IPS-20b (cell line): Measurements from ENCODE around the gene PROM1.

Source experiments
- H3K27ac ChIP-seq: one replicate; pipeline ENCODE4 v1.5.1; 2013; ENCODE audit warnings: low read length
- H3K27me3 ChIP-seq: 2 replicates; pipeline ENCODE4 v1.6.1; 2013; ENCODE audit warnings: mild to moderate bottlenecking, low read length, inconsistent platforms; ENCODE audit not compliant: insufficient read depth
- H3K36me3 ChIP-seq: 2 replicates; pipeline ENCODE4 v1.6.1; 2013; ENCODE audit warnings: low read depth, mild to moderate bottlenecking, inconsistent platforms, low read length, moderate library complexity; ENCODE audit not compliant: insufficient read depth
- H3K4me1 ChIP-seq: 2 replicates; pipeline ENCODE4 v1.6.1; 2013; ENCODE audit warnings: mild to moderate bottlenecking, control low read depth, inconsistent platforms, low read length, moderate library complexity; ENCODE audit not compliant: insufficient read depth
- H3K4me3 ChIP-seq: 2 replicates; pipeline ENCODE4 v1.5.1; 2013; ENCODE audit warnings: mild to moderate bottlenecking, low read length, inconsistent platforms
- H3K9ac ChIP-seq: 2 replicates; pipeline ENCODE4 v1.6.1; 2013; ENCODE audit warnings: low read depth, mild to moderate bottlenecking, inconsistent platforms, low read length, moderate library complexity
- H3K9me3 ChIP-seq: 2 replicates; pipeline ENCODE4 v1.6.1; 2013; ENCODE audit warnings: mild to moderate bottlenecking, low read depth, low read length, inconsistent platforms; ENCODE audit not compliant: insufficient read depth

Gene PROM1

DNA sequence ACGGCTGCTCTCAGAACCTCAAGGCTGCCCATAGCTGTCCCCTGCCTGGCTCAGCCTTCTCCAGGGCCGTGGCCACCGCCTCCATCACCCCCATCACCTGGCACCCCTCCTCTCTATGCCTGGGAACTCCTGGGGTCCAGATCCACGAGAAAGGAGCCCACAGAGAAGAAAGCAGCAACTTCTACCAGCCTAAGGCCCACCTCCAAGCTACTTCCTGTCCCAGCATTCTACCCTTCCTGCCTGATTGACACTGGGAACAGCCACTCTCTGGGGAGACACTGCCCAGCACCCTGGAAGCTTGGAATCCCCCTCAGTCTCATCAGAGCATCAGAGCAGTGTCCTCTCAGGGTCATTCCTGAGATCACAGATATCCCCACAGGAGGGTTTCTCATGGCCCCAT lies 36.9 kb upstream of the PROM1 start:
- Histone ChIP-seq H3K36me3 (no peaks in the 10 kb centered on the region), H3K9ac (no peak overlapping the region), H3K9me3 (no peaks in the 10 kb centered on the region), H3K27ac (no peak overlapping the region), H3K4me1 (no peaks in the 10 kb centered on the region), H3K27me3 (no peaks in the 10 kb centered on the region), H3K4me3 (no peak overlapping the region)

DNA sequence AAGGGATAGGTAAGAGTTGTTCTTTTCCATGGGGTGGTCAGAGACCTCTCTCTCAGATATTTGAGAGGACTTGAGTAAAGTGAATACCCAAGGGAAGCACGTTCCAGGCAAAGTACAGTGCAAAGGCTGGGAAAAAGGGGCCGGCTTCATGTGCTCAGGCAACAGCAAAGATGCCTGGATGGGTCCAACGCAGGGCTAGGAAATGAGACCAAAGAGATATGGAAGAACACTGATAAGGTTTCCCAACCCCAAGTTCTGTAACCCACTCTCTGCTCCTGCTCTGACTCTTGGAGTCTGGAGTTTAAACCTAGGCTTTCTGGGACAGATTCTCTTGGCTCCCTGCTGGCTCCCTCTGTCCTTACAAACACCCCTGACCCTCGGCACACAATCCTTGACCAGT lies 36.2 kb upstream of the PROM1 start:
- no peak overlapping the region for H3K9ac ChIP-seq
- H3K9me3 ChIP-seq: no peaks in the 10 kb centered on the region
- H3K36me3 ChIP-seq: no peaks in the 10 kb centered on the region
- no peak overlapping the region for H3K4me3 ChIP-seq
- no peak overlapping the region for H3K27ac ChIP-seq
- H3K27me3 ChIP-seq: no peaks in the 10 kb centered on the region
- no peaks in the 10 kb centered on the region for H3K4me1 ChIP-seq

DNA sequence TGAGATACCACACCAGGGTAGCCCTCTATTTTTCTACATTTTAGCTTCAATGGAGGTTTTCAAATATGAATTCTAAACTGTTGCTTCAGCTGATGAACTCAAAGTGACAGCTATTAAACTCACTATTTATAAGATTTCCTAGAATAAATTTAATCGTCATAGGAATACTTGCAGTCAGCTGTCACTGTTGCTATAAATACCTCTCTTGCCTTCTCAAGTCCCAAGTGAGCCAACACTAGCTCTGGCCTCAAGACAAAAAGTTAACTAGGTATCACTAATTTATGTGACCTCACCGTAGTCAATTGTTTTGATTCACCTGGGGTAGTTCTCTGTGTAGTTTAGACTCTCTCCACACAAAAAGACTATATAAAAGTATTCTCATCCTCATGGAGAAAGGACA lies 34.3 kb upstream of the PROM1 start:
- Histone ChIP-seq H3K27ac (no peak overlapping the region), H3K36me3 (no peaks in the 10 kb centered on the region), H3K27me3 (no peaks in the 10 kb centered on the region; the same call in 1 of the 2 replicates)

DNA sequence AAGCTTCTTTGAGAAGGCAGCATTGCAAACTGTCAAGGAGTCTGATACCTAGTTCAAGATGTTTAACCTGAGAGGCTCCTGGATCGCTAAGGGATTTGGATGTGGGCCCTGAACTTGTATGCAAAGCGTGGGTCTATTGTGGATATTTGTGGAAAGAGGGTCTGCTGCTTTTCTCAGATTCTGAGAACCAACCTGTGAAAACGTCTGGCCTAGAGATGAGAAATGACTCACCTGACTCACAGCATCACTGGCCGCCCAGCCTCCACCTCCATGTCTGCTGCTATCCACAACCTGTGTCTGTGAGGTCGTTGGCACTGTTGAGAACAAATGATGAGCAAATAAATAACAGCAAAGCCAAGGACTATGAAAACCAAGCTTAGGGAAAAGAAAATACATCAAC lies 33.3 kb upstream of the PROM1 start:
- no peaks in the 10 kb centered on the region for H3K36me3 ChIP-seq
- H3K9ac ChIP-seq: no peak overlapping the region
- no peaks in the 10 kb centered on the region; the same call in 1 of the 2 replicates for H3K27me3 ChIP-seq
- H3K27ac ChIP-seq: no peak overlapping the region
- no peaks in the 10 kb centered on the region for H3K9me3 ChIP-seq
- no peaks in the 10 kb centered on the region for H3K4me1 ChIP-seq
- H3K4me3 ChIP-seq: no peak overlapping the region

More for the DNA sequence above, 34.3 kb upstream of the PROM1 start:
- Histone ChIP-seq H3K4me1 (no peaks in the 10 kb centered on the region), H3K4me3 (no peak overlapping the region), H3K9me3 (no peaks in the 10 kb centered on the region), H3K9ac (no peak overlapping the region)

DNA sequence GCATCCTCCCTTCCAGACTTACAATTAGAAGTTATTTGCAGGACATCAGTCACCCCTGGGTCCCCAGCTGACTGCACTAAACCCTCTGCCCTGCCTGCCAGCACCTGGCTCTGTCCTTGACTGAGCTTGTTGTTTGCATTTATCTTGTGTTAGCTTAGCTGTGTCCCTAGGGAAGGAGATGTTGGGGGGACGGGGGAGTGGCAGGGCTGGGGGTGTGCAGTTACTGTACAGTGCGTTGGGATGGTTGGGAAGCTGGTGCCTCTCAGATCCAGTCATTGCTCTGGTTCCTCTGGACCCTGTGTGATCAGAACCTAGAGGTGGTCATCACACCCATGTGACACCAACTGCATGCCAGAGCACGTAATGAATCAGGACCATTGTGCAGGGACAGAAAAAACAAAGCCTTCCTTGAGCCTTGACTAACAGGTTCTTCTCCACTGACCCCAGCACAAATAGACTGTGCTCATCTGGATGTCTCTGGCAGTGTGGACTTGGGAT lies 32.7 kb upstream of the PROM1 start:
- H3K27ac ChIP-seq: no peak overlapping the region
- no peaks in the 10 kb centered on the region for H3K9me3 ChIP-seq
- no peaks in the 10 kb centered on the region for H3K36me3 ChIP-seq
- H3K9ac ChIP-seq: no peak overlapping the region
- H3K27me3 ChIP-seq: no peaks in the 10 kb centered on the region; the same call in 1 of the 2 replicates
- no peak overlapping the region for H3K4me3 ChIP-seq
- no peaks in the 10 kb centered on the region for H3K4me1 ChIP-seq

DNA sequence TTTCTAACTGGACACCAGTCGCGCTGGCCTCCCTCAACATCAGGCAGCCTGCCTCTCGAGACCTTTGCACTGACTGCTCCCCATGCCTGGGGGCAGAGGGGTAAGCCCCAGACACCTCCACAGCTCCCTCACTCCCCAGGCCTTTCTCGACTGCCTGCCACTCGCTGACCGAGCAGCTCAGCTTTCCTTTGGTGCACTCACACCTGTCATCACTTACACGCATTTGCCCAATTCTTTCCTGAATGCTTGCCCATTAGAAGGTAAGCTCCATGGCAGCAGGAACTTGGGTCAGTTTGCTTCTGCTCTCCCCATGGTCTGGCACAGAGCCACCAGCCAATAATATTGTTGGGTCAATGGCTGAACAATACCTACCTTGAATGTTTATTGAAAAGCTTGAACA lies 32.2 kb upstream of the PROM1 start:
- no peaks in the 10 kb centered on the region for H3K36me3 ChIP-seq
- no peak overlapping the region for H3K27ac ChIP-seq
- no peaks in the 10 kb centered on the region for H3K9me3 ChIP-seq
- no peaks in the 10 kb centered on the region; the same call in 1 of the 2 replicates for H3K27me3 ChIP-seq
- H3K4me1 ChIP-seq: no peaks in the 10 kb centered on the region
- H3K4me3 ChIP-seq: no peak overlapping the region
- no peak overlapping the region for H3K9ac ChIP-seq

DNA sequence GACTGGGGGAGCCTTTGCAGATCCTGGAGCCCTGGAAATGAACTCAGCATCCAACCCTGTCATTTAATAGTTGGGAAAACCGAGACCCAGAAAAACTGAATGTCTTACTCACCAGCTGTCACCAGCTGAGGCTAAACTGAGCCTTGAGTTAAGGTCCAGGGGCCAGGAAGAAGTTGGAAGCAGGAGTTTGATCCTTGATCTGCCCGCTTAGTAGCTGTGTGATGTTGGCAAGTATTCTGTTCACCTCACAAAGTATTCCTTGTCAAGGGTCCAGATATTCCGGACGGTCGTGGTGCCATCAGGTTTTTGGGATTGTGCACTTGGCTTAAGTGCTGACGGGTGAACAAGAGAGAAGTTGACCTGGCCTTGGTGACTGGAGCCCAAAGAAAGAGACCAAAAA lies 30.7 kb upstream of the PROM1 start:
- Histone ChIP-seq H3K9me3 (no peaks in the 10 kb centered on the region), H3K9ac (no peak overlapping the region), H3K27ac (no peak overlapping the region), H3K4me3 (no peak overlapping the region), H3K27me3 (no peaks in the 10 kb centered on the region; the same call in 1 of the 2 replicates), H3K36me3 (no peaks in the 10 kb centered on the region), H3K4me1 (no peaks in the 10 kb centered on the region)

DNA sequence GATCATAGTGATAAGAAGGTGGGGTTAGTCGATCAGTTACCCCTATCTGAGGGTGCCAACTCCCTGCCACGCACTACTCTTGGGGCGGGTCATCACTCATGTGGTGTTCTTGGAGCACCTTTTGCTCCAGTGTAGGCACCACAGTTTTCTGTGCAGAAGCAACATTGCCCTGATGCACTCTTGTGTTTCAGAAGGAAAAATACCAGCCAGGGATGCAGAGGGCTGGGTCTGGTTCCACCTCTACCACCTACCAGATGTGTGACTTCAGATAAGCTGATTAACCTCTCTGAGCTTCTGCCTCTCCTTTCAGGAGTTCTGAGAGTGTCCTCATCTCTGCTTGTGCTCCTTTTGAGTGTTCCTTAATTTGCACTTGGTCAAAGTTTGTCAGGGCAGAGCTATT lies 29.9 kb upstream of the PROM1 start:
- Histone ChIP-seq H3K27ac (no peak overlapping the region), H3K4me1 (no peaks in the 10 kb centered on the region), H3K4me3 (no peak overlapping the region), H3K9me3 (no peaks in the 10 kb centered on the region), H3K36me3 (no peaks in the 10 kb centered on the region), H3K27me3 (no peaks in the 10 kb centered on the region; the same call in 1 of the 2 replicates), H3K9ac (no peak overlapping the region)

DNA sequence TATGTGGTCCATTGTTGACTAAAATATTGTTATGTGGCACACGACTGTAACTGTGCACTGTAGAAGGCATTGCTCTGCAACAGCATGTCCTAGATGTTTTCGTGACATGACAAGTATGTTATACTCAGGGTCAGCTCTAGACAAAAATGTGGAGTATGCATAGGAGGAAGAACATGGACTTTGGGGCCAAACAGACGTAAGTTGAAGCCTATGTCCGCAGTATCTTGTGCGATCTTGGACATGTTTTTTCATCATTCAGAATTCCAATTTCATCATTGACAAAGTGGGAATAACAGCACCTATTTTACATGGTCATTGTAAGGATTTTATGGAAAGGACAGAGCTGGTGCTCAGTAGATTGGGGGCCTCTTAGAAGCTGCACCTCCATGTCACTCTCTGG lies 27.7 kb upstream of the PROM1 start:
- Histone ChIP-seq H3K4me1 (no peaks in the 10 kb centered on the region), H3K9me3 (no peaks in the 10 kb centered on the region), H3K27me3 (no peaks in the 10 kb centered on the region; the same call in 1 of the 2 replicates), H3K36me3 (no peaks in the 10 kb centered on the region), H3K27ac (no peak overlapping the region), H3K4me3 (no peak overlapping the region), H3K9ac (no peak overlapping the region)

DNA sequence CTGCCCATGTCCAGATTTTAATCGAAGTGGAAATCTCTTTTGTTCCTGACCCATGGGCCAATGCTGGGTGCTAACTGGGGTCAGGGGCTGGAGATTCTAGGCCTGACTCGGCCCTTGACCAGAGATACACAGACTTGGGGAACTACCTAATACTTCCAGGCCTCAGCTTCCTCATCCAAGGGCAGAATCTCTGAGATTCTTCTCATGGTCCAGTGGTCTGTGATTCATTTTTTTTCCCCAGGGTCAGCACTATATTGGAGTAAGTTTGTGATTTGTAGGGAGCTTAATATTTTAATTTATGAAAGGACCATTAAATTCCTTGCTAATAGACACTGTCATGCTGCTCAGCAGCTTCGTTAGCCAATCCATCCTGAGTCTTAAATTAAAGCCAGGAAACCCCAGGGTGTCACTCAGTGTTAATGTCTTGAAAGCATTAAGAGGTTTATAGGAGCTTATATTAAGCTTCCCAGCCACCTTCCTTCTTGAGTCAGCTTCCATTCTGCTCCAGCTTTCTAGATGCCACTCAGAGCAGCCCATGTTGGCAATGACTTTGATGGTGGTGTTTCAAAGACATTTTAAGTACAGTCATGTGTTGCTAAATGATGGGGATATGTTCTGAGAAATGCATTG lies 27.0 kb upstream of the PROM1 start:
- H3K27me3 ChIP-seq: no peaks in the 10 kb centered on the region; the same call in 1 of the 2 replicates
- H3K9ac ChIP-seq: no peak overlapping the region
- H3K4me1 ChIP-seq: no peaks in the 10 kb centered on the region
- no peaks in the 10 kb centered on the region for H3K36me3 ChIP-seq
- no peak overlapping the region for H3K4me3 ChIP-seq
- no peaks in the 10 kb centered on the region for H3K9me3 ChIP-seq
- H3K27ac ChIP-seq: no peak overlapping the region

DNA sequence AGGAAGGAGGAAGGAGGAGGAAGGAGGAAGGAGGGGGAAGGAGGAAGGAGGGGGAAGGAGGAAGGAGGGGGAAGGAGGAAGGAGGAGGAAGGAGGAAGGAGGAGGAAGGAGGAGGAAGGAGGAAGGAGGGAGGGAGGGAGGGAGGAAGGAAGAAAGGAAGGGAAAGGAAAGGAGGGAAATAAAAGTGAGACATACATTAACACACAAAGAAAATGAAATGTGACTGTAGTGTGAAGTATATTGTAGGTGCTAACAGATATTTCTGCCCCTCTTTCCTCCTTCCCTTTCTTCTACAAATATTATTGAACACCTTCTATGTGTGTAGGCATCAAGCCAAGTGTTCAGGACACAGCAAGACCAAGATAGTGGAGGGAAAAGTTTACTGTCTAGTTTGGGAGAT lies 26.4 kb upstream of the PROM1 start:
- Histone ChIP-seq H3K4me3 (no peak overlapping the region), H3K9ac (no peak overlapping the region), H3K4me1 (no peaks in the 10 kb centered on the region), H3K27me3 (no peaks in the 10 kb centered on the region; the same call in 1 of the 2 replicates), H3K36me3 (no peaks in the 10 kb centered on the region), H3K27ac (no peak overlapping the region), H3K9me3 (no peaks in the 10 kb centered on the region)

DNA sequence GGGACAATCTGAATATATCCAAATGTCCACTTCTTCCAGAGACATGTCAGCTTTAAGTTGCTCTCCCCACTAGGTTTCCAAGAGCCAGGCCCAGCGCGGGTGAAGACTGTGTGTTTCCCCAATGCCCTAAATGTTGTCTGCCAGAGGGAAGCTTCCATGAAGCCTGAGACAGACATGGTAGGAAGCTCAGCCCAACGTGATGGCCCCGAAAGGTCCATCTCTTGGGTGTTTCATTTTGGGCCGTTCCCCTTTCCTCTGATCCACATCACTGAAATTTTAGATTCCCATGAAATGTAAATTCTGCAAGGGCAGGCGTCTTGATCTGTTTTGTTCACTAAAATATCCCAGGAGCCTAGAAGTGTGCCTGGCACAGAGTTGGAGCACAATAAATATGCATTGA lies 25.4 kb upstream of the PROM1 start:
- H3K36me3 ChIP-seq: no peaks in the 10 kb centered on the region
- H3K4me1 ChIP-seq: no peaks in the 10 kb centered on the region
- no peaks in the 10 kb centered on the region for H3K9me3 ChIP-seq
- no peak overlapping the region for H3K27ac ChIP-seq
- H3K9ac ChIP-seq: no peak overlapping the region
- no peaks in the 10 kb centered on the region; the same call in 1 of the 2 replicates for H3K27me3 ChIP-seq
- H3K4me3 ChIP-seq: no peak overlapping the region
